ENCODE measurements around the gene ZNF256. TPM values are rescaled to one million over a fixed set of nuclear protein-coding genes. Genes with fewer than 3 reads are reported as not detected.

The ZNF256 gene
- total RNA-seq, 1 donor from 2014 or later, result 9.4 TPM

DNA sequence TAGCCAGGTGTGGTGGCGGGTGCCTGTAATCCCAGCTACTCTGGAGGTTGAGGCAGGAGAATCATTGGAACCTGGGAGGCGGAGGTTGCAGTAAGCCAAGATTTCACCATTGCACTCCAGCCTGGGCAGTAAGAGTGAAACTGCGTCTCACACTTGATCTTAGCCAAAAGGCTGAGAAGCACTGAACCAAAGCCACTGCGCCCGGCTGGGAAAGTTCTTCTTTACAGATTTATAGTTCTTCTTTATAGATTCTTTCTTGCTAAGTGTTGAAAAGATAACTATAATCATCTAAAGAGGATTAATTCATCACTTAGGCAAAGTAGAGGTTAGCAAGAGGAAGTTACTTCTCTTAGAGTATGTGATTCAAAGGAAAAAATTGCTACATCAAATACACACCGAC, 42.2 kb downstream of the ZNF256 start:
- DNase-seq (ENCODE audit: low spot score), result no peak
- intact Hi-C loops (cut with DNase I), result no loop called here

DNA sequence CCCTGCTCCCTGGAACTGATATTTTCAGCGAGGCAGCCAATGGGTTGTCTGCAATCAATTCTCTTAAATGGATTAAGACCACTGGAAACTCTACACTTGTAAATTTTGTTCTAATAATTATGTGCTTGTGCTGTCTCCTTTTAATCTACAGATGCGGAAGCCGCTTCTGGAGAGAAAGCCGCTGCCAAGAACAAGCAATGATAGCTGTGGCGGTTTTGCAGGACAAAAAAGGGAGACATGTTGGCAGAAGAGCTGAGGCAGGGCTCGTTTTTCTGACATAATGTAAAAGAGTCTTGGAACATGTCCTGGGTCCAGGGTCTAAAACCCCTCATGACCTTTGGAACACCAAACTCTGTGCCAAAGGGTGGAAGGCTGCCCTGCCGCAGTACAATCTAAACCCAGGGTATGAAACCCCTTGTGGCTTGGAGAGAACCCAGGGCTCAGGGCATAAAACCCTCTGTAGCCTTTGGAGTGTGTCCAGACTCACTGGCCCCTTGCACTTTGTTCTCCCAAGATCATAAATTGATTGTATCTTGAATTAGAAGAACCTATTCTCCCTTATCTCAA, 43.8 kb downstream of the ZNF256 start:
- intact Hi-C loops (cut with DNase I), result no loop called here
- no peak for DNase-seq (ENCODE audit: low spot score)

DNA sequence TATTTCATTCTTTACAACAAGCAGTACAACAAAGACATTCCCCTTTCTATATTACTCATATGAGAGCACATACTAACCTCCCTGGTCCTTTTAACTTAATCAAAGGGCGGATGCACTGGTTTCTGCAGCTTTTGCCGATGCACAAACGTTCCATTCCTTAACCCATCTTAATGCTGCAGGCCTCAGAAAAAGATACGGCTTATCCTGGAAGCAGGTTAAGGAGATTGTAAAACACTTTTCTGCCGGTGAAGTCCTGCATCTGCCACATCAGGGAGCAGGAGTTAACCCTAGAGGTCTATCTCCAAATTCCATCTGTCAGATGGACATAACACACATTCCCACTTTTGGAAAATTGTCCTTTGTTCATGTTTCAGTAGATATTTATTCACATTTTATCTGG, 47.2 kb downstream of the ZNF256 start:
- DNase-seq (ENCODE audit: low spot score), result no peak
- intact Hi-C loops (cut with DNase I), result no loop called here

Other genes starting within 250 kb of the ZNF256 start
- gene ZNF154, start 238.5 kb downstream of the ZNF256 start, total RNA-seq, result 6.0 TPM
- 8.1 TPM for gene ZNF671, start 220.1 kb downstream of the ZNF256 start, total RNA-seq
- gene ZNF776, start 200.9 kb downstream of the ZNF256 start, total RNA-seq, result 10.0 TPM
- 16.8 TPM for gene ZNF586, start 178.0 kb downstream of the ZNF256 start, total RNA-seq
- gene ZNF552, start 132.8 kb downstream of the ZNF256 start, total RNA-seq, result 3.0 TPM
- 7.6 TPM for gene ZNF587B, start 117.4 kb downstream of the ZNF256 start, total RNA-seq
- gene ZNF587, start 97.8 kb downstream of the ZNF256 start, total RNA-seq, result 23.8 TPM
- gene ZNF814, start 58.7 kb downstream of the ZNF256 start, total RNA-seq, result 5.4 TPM
- gene ZNF417, start 31.1 kb downstream of the ZNF256 start, total RNA-seq, result 10.8 TPM
- gene ZNF418, start 12.3 kb downstream of the ZNF256 start, total RNA-seq, result 16.5 TPM
- 2.5 TPM for gene C19orf18, start 26.8 kb upstream of the ZNF256 start, total RNA-seq
- 13.8 TPM for gene ZNF606, start 55.1 kb upstream of the ZNF256 start, total RNA-seq
- not detected for gene ZSCAN1, start 86.3 kb upstream of the ZNF256 start, total RNA-seq
- 4.2 TPM for gene ZNF135, start 111.6 kb upstream of the ZNF256 start, total RNA-seq
- gene ZSCAN18, start 150.5 kb upstream of the ZNF256 start, total RNA-seq, result 71.7 TPM
- 8.6 TPM for gene ZNF329, start 203.1 kb upstream of the ZNF256 start, total RNA-seq
- 26.7 TPM for gene ZNF274, start 235.4 kb upstream of the ZNF256 start, total RNA-seq